NB4 (cell line): ENCODE results near the gene LGALS7.
A peak's percentile ranks its signal among the peaks of the same experiment; 100 is the strongest.

Experiments used
- DNase-seq: peaks from one replicate; pipeline ENCODE4 v3.0.0; 2010; ENCODE audit warnings: low read depth
- H3K4me3 ChIP-seq: one replicate; pipeline ENCODE4 v1.5.1; 2011; ENCODE audit warnings: mild to moderate bottlenecking, low read depth, low read length, moderate library complexity
- CTCF ChIP-seq: IDR thresholded peaks from one replicate; pipeline ENCODE4 v1.5.1; 2012; ENCODE audit warnings: low read depth, low read length
- MAX ChIP-seq: IDR thresholded peaks from 2 replicates; pipeline ENCODE4 v1.6.1; 2011; ENCODE audit warnings: low read depth, low read length
- MYC ChIP-seq: IDR thresholded peaks from 2 replicates; pipeline ENCODE4 v1.6.1; 2011; ENCODE audit warnings: low read depth, low read length
- POLR2A ChIP-seq: IDR thresholded peaks from 2 replicates; pipeline ENCODE4 v1.6.1; 2011; ENCODE audit warnings: mild to moderate bottlenecking; ENCODE audit not compliant: insufficient read length; ENCODE audit errors: extremely low read depth

LGALS7 gene

GRCh38 chr19:38741670-38742069, 31.6 kb downstream of the LGALS7 start:
- DNase-seq = no peak
- H3K4me3 ChIP-seq = no peak overlapping the region
- TF ChIP-seq POLR2A = no peak
- TF ChIP-seq CTCF = no peak
- no peak for TF ChIP-seq MAX
- TF ChIP-seq MYC = no peak

- no peak for DNase-seq
- no peak overlapping the region for H3K4me3 ChIP-seq
- no peak for TF ChIP-seq MAX
- TF ChIP-seq MYC = no peak
- no peak for TF ChIP-seq POLR2A
- TF ChIP-seq CTCF = no peak
Measured at GRCh38 chr19:38740932-38741331, 32.4 kb downstream of the LGALS7 start.

- peak; percentile 0 for DNase-seq
- H3K4me3 ChIP-seq = no peak overlapping the region
- no peak for TF ChIP-seq MAX
- TF ChIP-seq MYC = no peak
- TF ChIP-seq CTCF = no peak
- no peak for TF ChIP-seq POLR2A
Measured at GRCh38 chr19:38740257-38740592, 33.1 kb downstream of the LGALS7 start.

- DNase-seq = peak; percentile 6
Measured at GRCh38 chr19:38739440-38740256, 33.7 kb downstream of the LGALS7 start.

GRCh38 chr19:38737921-38738737, 35.2 kb downstream of the LGALS7 start:
- TF ChIP-seq MAX (no peak), POLR2A (no peak), MYC (no peak), CTCF (no peak)
- peak; percentile 0 for DNase-seq
- H3K4me3 ChIP-seq = no peak overlapping the region

More at GRCh38 chr19:38739440-38740256, 33.7 kb downstream of the LGALS7 start:
- H3K4me3 ChIP-seq = no peak overlapping the region
- TF ChIP-seq MYC (no peak), MAX (no peak), POLR2A (no peak), CTCF (no peak)
